GM12872 (cell line): ENCODE measurements around the gene TRNP1.

Source experiments
- TF ChIP-seq, protein P1 (sequence below): IDR thresholded peaks from 3 replicates; pipeline ENCODE4 v1.5.1; 2011; ENCODE audit warnings: low read depth, mild to moderate bottlenecking, low read length, moderate library complexity; ENCODE audit not compliant: insufficient read depth

Gene TRNP1

DNA sequence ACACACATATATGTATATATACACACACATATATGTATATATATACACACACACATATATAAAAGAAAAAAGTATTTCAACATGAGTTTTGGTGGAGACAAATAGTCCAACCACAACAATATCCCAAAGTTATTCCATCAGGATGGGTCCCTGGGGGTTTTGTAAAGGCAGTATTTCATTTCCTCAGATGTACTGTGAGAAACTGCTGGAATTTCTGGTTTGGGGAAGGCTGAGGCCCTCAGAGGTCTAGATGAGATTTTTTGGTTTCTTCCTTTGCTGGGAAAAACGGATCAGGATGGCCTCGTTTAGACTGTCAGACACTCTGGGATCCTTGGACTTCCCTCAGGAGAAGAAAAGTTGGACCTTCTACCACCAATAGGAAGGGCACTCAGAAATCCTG, 55.6 kb downstream of the TRNP1 start:
- TF ChIP-seq, protein P1, sequence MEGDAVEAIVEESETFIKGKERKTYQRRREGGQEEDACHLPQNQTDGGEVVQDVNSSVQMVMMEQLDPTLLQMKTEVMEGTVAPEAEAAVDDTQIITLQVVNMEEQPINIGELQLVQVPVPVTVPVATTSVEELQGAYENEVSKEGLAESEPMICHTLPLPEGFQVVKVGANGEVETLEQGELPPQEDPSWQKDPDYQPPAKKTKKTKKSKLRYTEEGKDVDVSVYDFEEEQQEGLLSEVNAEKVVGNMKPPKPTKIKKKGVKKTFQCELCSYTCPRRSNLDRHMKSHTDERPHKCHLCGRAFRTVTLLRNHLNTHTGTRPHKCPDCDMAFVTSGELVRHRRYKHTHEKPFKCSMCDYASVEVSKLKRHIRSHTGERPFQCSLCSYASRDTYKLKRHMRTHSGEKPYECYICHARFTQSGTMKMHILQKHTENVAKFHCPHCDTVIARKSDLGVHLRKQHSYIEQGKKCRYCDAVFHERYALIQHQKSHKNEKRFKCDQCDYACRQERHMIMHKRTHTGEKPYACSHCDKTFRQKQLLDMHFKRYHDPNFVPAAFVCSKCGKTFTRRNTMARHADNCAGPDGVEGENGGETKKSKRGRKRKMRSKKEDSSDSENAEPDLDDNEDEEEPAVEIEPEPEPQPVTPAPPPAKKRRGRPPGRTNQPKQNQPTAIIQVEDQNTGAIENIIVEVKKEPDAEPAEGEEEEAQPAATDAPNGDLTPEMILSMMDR = no peak

- TF ChIP-seq, protein P1 = no peak
Measured at GRCh38 chr1:27049607-27050006, 56.1 kb downstream of the TRNP1 start.
